Measurements from ENCODE around the gene INTS6.

DNA sequence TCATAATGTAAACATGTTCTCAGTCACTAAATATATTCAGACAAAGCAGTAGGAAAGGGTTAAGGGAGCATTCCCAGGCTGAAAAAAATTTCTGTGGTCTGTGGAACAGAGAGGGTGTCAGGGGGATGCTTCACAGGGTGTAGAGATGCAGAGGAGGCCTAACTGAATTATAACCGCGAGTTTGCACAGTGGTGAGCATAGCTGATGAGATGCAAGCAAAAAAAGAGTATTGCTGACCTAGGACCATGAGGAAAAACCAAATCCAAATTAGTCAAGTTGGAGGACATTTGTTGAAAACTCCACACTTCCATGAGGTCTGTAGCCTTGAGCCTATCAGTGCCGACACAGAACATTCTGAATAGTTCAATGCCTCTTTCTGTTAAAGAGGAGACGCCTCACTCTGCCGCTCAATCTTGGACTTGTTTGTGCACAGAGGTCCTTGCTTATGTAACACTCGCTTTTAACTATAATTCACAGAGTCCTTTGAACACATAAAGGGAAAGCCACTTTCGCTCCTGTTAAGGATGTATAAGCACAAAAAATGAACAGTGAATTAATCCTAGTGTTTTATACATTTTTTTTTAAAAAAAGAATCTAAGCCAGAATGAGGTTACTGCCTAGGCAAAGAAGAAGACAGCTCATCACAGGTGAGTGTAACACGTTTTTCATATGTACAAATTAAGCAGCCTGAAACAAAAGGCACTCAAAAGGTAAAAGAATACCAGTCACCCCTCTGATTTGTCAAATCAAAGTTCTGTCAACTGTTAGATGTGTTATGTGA is 25.8 kb upstream of the INTS6 start:
- TF ChIP-seq, protein P1, sequence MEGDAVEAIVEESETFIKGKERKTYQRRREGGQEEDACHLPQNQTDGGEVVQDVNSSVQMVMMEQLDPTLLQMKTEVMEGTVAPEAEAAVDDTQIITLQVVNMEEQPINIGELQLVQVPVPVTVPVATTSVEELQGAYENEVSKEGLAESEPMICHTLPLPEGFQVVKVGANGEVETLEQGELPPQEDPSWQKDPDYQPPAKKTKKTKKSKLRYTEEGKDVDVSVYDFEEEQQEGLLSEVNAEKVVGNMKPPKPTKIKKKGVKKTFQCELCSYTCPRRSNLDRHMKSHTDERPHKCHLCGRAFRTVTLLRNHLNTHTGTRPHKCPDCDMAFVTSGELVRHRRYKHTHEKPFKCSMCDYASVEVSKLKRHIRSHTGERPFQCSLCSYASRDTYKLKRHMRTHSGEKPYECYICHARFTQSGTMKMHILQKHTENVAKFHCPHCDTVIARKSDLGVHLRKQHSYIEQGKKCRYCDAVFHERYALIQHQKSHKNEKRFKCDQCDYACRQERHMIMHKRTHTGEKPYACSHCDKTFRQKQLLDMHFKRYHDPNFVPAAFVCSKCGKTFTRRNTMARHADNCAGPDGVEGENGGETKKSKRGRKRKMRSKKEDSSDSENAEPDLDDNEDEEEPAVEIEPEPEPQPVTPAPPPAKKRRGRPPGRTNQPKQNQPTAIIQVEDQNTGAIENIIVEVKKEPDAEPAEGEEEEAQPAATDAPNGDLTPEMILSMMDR (IDR thresholded peaks at IDR 0.05): no peak
- TF ChIP-seq ZNF263 (CRISPR knock-in tag; IDR thresholded peaks at IDR 0.05; ENCODE audit: low read depth) (no peak), NR1H2 (CRISPR knock-in tag; IDR thresholded peaks at IDR 0.05) (no peak), ETV6 (CRISPR knock-in tag; IDR thresholded peaks at IDR 0.05) (no peak), FOXP1 (CRISPR knock-in tag; IDR thresholded peaks at IDR 0.05; ENCODE audit: borderline replicate concordance) (no peak), RELA (CRISPR knock-in tag; IDR thresholded peaks at IDR 0.05; ENCODE audit: borderline replicate concordance) (no peak), JUN (CRISPR knock-in tag; IDR thresholded peaks at IDR 0.05) (no peak), FOXK1 (CRISPR knock-in tag; IDR thresholded peaks at IDR 0.05) (no peak)
- TF ChIP-seq, protein P2, sequence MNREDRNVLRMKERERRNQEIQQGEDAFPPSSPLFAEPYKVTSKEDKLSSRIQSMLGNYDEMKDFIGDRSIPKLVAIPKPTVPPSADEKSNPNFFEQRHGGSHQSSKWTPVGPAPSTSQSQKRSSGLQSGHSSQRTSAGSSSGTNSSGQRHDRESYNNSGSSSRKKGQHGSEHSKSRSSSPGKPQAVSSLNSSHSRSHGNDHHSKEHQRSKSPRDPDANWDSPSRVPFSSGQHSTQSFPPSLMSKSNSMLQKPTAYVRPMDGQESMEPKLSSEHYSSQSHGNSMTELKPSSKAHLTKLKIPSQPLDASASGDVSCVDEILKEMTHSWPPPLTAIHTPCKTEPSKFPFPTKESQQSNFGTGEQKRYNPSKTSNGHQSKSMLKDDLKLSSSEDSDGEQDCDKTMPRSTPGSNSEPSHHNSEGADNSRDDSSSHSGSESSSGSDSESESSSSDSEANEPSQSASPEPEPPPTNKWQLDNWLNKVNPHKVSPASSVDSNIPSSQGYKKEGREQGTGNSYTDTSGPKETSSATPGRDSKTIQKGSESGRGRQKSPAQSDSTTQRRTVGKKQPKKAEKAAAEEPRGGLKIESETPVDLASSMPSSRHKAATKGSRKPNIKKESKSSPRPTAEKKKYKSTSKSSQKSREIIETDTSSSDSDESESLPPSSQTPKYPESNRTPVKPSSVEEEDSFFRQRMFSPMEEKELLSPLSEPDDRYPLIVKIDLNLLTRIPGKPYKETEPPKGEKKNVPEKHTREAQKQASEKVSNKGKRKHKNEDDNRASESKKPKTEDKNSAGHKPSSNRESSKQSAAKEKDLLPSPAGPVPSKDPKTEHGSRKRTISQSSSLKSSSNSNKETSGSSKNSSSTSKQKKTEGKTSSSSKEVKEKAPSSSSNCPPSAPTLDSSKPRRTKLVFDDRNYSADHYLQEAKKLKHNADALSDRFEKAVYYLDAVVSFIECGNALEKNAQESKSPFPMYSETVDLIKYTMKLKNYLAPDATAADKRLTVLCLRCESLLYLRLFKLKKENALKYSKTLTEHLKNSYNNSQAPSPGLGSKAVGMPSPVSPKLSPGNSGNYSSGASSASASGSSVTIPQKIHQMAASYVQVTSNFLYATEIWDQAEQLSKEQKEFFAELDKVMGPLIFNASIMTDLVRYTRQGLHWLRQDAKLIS (CRISPR knock-in tag; IDR thresholded peaks at IDR 0.05; ENCODE audit: borderline replicate concordance): no peak
- TF ChIP-seq, protein P3, sequence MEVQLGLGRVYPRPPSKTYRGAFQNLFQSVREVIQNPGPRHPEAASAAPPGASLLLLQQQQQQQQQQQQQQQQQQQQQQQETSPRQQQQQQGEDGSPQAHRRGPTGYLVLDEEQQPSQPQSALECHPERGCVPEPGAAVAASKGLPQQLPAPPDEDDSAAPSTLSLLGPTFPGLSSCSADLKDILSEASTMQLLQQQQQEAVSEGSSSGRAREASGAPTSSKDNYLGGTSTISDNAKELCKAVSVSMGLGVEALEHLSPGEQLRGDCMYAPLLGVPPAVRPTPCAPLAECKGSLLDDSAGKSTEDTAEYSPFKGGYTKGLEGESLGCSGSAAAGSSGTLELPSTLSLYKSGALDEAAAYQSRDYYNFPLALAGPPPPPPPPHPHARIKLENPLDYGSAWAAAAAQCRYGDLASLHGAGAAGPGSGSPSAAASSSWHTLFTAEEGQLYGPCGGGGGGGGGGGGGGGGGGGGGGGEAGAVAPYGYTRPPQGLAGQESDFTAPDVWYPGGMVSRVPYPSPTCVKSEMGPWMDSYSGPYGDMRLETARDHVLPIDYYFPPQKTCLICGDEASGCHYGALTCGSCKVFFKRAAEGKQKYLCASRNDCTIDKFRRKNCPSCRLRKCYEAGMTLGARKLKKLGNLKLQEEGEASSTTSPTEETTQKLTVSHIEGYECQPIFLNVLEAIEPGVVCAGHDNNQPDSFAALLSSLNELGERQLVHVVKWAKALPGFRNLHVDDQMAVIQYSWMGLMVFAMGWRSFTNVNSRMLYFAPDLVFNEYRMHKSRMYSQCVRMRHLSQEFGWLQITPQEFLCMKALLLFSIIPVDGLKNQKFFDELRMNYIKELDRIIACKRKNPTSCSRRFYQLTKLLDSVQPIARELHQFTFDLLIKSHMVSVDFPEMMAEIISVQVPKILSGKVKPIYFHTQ (CRISPR knock-in tag; IDR thresholded peaks at IDR 0.05): no peak
- TF ChIP-seq, protein P4, sequence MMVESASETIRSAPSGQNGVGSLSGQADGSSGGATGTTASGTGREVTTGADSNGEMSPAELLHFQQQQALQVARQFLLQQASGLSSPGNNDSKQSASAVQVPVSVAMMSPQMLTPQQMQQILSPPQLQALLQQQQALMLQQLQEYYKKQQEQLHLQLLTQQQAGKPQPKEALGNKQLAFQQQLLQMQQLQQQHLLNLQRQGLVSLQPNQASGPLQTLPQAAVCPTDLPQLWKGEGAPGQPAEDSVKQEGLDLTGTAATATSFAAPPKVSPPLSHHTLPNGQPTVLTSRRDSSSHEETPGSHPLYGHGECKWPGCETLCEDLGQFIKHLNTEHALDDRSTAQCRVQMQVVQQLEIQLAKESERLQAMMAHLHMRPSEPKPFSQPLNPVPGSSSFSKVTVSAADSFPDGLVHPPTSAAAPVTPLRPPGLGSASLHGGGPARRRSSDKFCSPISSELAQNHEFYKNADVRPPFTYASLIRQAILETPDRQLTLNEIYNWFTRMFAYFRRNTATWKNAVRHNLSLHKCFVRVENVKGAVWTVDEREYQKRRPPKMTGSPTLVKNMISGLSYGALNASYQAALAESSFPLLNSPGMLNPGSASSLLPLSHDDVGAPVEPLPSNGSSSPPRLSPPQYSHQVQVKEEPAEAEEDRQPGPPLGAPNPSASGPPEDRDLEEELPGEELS (CRISPR knock-in tag; IDR thresholded peaks at IDR 0.05): no peak
